Epithelial cell of esophagus (primary cell): ENCODE data around the gene TRMO.

Experiments
- DNase-seq: peaks from one replicate; pipeline ENCODE4 v3.0.0; 2010; ENCODE audit warnings: low read depth
- H3K4me3 ChIP-seq: 2 replicates; pipeline ENCODE4 v1.5.1; 2011; ENCODE audit warnings: mild to moderate bottlenecking, low read length, control low read depth
- TF ChIP-seq, protein P1 (sequence below): IDR thresholded peaks from 2 replicates; pipeline ENCODE4 v1.5.1; 2011; ENCODE audit warnings: low read depth, mild to moderate bottlenecking, low read length, control low read depth, inconsistent platforms; ENCODE audit not compliant: insufficient read depth; ENCODE audit errors: missing control alignments

The TRMO gene, protein sequence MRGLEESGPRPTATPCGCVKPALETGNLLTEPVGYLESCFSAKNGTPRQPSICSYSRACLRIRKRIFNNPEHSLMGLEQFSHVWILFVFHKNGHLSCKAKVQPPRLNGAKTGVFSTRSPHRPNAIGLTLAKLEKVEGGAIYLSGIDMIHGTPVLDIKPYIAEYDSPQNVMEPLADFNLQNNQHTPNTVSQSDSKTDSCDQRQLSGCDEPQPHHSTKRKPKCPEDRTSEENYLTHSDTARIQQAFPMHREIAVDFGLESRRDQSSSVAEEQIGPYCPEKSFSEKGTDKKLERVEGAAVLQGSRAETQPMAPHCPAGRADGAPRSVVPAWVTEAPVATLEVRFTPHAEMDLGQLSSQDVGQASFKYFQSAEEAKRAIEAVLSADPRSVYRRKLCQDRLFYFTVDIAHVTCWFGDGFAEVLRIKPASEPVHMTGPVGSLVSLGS

DNA sequence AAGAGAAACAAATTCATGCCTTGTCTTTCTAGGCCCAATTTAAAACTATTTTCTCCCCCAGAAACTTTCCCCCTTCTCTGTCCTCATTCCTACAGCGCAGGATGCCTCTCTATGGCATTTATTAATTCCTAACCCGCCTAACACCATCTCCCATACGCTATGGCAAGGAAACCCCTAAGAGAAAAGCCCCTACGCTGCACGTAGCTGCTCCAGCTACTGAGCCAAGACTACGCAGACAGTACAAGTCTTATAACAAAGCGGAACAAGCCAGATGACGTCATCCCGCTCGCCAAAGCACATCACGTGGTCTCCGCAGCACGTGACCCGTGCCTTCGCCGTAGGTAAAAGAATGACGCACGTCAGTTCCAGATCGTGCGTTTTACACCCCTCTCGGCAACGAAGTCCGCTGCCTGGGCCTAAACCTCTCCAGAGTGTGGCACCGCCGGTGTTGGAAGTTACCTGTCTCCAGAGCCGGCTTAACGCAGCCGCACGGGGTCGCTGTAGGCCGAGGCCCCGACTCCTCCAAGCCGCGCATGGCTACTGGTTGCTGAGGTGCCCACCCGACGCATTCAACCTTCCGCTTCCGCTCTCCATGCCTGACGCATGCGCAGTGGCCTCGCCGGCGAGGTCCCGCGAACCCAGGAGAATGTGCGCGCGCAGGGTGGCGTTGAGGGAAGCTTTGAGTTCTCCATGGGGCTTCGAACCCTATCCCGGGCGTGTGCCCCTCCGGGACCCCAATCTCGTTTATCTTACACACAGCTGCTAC is at the start of gene TRMO:
TRMO (minus strand) TSS at position 542 of the 766 bp plus-strand sequence; CDS start at position 535, 7 bp downstream.
- TF ChIP-seq, protein P1, sequence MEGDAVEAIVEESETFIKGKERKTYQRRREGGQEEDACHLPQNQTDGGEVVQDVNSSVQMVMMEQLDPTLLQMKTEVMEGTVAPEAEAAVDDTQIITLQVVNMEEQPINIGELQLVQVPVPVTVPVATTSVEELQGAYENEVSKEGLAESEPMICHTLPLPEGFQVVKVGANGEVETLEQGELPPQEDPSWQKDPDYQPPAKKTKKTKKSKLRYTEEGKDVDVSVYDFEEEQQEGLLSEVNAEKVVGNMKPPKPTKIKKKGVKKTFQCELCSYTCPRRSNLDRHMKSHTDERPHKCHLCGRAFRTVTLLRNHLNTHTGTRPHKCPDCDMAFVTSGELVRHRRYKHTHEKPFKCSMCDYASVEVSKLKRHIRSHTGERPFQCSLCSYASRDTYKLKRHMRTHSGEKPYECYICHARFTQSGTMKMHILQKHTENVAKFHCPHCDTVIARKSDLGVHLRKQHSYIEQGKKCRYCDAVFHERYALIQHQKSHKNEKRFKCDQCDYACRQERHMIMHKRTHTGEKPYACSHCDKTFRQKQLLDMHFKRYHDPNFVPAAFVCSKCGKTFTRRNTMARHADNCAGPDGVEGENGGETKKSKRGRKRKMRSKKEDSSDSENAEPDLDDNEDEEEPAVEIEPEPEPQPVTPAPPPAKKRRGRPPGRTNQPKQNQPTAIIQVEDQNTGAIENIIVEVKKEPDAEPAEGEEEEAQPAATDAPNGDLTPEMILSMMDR: peak; percentile 36
- peak within 1 kb of the TSS; percentile 74 for H3K4me3 ChIP-seq
- peak; percentile 98 for DNase-seq

DNA sequence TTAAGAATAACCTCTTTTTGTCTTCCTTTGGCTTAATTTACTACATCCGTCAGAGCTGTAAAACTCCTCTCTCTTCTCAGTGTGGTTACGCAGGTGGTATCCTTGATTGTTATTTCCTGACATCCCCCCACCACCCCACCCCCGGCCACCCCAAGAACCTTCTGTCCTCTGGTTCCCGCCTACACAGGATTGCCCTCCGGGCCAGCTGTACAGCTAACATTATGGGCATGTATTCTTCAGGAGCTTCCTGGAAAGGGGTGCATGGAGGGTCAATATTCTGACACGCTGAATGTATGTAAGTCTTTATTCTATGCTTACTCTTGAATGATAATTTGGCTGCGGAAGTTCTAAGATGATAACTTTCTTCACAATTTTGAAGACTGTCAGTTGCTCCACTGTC is 47.9 kb upstream of the TRMO start:
- DNase-seq: no peak
- TF ChIP-seq, protein P1: no peak
- no peak overlapping the region for H3K4me3 ChIP-seq

DNA sequence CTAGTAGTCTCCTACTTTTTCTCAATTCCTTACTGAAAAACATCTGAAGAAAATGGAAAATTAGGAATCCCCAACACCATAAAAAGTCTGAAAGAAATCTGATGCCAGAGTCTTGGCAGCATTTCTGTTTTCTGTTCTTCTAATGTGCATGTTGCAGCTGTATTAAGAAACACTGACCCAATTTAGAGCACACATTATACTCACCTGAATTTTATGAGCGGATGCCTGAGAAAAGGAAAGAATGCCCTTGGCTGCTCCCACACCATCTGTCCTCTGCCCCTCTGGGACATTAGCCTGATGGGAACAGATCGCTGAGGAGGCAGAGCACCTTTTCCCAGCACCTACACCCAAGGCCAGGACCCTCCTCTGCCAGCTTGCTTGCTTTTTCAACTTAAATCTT is 46.7 kb upstream of the TRMO start:
- DNase-seq: no peak
- H3K4me3 ChIP-seq: no peak overlapping the region
- TF ChIP-seq, protein P1: no peak

DNA sequence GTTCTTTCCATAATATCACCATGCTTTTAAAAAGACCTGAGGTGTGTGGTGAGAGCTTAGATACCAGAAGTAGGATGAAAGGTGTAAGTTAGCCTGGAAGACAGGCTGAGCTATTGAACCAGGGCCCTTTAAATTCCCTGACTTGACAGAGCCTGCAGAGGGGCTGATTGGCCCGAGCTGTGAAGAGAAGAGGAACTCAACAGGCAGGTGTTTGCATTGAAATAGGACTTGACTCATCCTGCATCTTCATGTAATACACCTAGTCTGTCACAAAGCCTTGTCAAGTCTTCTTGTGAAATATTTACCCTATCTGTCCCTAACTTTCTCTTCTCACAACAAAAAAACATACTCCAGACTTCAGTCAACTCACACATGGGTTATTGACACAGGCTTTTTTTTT is 44.2 kb upstream of the TRMO start:
- no peak overlapping the region for H3K4me3 ChIP-seq
- TF ChIP-seq, protein P1: no peak
- peak; percentile 44 for DNase-seq

DNA sequence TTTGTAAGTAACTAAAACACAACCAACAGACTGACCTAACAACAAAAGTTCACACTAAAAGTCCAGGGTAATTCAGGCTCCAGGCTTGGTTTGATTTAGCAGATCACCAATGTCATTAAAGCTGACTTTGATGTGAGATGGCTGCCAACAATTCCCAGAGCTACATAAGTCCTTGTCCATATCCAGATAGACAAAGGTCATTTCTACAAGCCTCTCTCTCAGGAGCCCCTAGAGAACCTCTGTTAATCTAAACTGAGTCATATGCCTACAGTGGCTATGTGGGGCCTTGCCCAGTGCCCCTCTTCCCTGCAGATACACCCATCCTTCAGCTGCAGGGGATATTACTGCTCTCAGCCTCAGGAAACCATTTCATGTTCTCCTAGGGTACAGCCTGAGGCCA is 42.6 kb upstream of the TRMO start:
- TF ChIP-seq, protein P1: no peak
- no peak overlapping the region for H3K4me3 ChIP-seq
- no peak for DNase-seq

DNA sequence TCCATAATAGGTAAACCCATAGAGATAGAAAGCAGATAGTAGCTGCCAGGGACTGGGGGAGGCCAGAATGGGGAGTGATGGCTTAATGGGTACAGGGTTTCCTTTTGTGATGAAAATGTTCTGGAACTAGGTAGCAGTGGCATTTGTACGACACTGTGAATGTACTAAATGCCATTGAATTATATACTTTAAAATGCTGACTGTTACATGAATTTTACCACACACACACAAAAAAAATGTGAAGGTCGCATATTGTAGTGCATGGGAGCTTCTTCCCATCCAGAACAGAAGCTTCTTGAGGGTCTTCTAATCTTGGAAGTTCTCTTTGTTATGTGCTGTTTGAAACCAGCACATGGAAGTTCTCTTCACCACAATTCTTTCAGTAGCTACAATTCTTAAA is 40.9 kb upstream of the TRMO start:
- no peak for DNase-seq
- no peak overlapping the region for H3K4me3 ChIP-seq
- TF ChIP-seq, protein P1: no peak
